Hepatocyte (in vitro differentiated cells): ENCODE results near the gene INSIG1.

Source experiments
- CTCF ChIP-seq: fragments of 200-600 bp; sonication (generic); IDR thresholded peaks from 2 replicates; pipeline ENCODE4 v1.5.1; 2016; ENCODE audit warnings: antibody characterized with exemption, mild to moderate bottlenecking; ENCODE audit not compliant: poor library complexity
- EZH2 ChIP-seq: fragments of 200-600 bp; sonication (generic); IDR thresholded peaks from 2 replicates; pipeline ENCODE4 v1.6.1; 2016; ENCODE audit warnings: antibody characterized with exemption, mild to moderate bottlenecking, borderline replicate concordance
- EZH2phosphoT487 ChIP-seq: fragments of 200-600 bp; sonication (generic); IDR thresholded peaks from one replicate; pipeline ENCODE4 v1.6.1; 2018; ENCODE audit warnings: antibody characterized with exemption, mild to moderate bottlenecking, low read depth, moderate library complexity; ENCODE audit not compliant: unreplicated experiment, severe bottlenecking

DNA sequence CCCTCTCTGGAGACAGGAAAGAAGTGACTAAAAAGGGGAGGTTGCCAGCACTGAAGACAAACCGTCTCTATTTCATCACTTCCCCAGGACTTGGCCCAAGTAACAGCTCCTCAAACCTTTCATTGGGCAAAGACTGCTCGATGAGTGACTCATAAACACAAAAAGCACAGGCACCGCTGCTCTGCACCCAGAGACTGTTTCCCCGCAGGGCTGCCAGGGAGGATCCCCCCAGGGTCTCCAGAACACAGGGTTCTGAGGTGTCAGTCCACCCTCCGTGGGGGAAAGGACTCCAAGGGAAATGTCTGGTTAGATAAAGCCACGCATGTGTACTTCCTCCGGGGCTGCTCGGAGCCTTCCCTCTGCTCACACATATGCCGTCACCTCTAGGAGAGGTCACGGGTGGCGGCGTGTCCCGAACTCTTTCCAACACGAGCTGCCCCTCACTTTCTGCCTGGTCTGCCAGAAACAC, 59.9 kb downstream of the INSIG1 start:
- TF ChIP-seq CTCF (no peak), EZH2phosphoT487 (no peak), EZH2 (no peak)
